GM20431 (cell line): Measurements from ENCODE around the gene TMEM238.
"Not testable (repeated sequence)": the region's sequence is repeated elsewhere in the genome, so short reads cannot be mapped to it uniquely, and the experiment has no call there.

Source experiments
- in situ Hi-C: fragments of 300-500 bp; cut with MseI, MboI; formaldehyde crosslinking; loops from one replicate; pipeline ENCODE4 v1.15.0; 2020; ENCODE audit warnings: low sequenced_read_pairs; ENCODE audit not compliant: unreplicated experiment

Gene TMEM238

GRCh38 chr19:55345101-55345817, 38.8 kb downstream of the TMEM238 start:
- in situ Hi-C loops = no loop called here

DNA sequence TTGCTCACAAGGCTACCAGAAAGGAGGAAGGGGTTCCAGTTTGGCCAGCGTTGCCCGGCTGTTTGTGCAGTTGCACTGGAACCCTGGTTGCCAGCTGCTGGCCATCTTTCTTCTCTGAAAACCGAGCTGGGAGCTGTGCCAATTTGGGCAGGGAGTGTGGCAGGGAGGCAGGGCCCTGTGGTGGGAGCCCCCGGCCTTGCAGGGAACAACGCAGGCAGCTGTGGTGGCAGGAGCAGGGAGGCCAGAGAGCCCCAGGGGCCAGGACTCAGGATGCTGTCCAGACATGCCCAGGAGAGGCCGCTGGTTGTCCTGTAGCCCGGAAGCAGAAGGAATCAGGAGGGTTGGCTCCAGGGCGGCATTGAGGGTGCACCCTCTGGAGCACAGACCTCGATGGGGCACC, 39.6 kb downstream of the TMEM238 start:
- in situ Hi-C loops = no loop called here

- in situ Hi-C loops = no loop called here
These were observed 42.2 kb downstream of the TMEM238 start for GRCh38 chr19:55341595-55342531.

- in situ Hi-C loops = no loop called here
These were observed 42.9 kb downstream of the TMEM238 start for GRCh38 chr19:55341171-55341588.

DNA sequence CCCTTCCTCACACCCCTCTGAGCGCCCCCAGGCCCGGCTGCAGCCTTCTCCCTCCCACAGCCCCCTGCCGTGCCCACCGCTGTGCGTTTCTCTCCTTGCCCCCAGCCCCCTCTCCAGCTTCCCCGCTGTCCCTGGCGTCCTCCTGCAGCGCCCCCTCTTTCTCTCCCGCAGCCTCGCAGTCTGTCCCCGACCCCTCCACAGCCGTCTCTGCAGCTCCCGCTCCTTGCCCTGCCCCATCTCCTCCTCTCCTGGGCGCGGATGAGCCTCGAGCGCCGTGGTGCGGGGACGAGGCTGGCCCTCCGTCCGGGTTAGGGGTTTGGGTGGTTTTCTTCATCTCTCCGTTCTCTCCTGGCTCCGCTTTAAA, 43.3 kb downstream of the TMEM238 start:
- in situ Hi-C loops = no loop called here

DNA sequence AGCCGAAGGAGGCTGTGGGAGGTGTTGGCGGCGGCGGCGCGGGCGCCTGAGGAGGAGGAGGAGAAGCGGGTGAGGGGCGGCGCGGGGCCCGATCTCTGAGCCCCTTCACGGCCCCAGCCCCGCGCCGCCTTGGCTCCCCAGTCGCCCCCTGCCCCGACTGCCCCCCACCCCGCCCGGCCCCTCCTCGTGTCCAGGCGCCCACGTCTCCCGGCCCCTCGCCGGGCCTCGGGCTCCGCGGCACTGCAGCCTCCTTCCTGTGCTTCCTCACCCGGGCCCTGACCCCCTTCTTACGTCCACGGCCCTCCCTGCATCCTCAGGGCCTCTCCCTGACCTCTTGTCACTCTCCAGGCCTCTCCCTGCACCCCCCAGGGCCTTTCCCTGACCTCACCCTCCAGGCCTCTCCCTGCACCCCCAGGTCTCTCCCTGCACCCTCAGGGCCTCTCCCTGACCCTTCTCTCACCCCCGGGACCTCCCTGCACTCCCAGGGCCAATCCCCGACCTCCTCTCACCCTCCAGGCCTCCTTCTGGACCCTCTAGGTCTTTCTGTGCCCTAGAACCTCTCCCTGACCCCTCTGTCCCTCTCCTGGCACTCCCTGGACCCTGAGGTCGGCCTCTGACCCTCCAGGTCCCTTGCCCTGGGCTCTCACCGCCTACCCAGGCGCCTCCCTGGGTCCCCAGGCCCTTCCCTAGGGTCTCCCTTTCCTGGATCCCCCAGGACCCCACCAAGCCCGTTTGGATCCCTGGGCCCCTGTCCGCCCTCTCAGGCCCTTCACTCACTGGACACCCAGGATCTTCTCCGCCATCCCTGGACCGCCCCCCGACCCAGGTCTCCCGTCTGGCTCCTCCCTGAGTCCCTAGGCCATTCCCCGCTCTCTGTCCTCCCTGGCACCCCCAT, 44.0 kb downstream of the TMEM238 start:
- in situ Hi-C loops = no loop called here

DNA sequence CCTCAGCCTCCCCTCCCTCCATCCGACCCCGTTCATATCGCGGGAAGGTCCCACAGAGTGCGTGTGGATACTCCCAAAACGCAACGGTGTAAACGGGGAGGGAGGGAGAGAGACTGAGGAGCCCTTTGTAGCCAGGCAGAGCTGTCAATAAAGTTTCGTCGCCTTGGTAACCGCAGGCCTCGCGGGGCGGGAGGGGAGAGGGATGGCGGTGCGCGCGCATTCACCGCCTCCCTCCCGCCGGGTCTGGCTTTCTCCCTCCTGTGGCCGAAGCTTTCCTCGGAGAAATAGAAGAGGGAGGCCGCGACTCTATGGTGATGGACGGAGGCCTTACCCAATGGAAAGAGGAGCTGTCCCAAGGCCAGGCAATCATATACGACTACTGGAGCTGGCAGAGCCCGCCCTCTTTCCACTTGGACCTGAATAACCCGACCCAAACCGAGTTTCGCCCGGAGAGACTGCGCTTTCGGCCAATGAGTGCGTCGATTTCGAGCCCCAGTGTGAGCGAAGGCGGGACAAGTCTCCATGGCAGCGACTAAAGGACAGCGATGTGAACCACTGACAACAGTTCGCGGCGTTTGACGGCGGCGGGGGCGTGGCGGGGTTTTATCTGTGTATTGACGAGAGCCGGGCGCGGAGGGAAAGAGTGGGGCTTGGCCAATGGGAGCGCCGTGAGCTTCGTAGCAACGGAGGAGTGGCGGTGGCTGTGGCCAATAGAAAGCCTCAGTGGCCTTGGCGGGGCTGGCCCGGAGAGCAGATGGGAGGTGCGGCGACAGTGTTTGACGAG, 44.8 kb downstream of the TMEM238 start, which contains the start of gene KMT5C:
KMT5C (plus strand) TSS at position 772 of the 784 bp plus-strand sequence. CDS start 2,061 bp downstream, outside the sequence.
- in situ Hi-C loops = no loop called here

DNA sequence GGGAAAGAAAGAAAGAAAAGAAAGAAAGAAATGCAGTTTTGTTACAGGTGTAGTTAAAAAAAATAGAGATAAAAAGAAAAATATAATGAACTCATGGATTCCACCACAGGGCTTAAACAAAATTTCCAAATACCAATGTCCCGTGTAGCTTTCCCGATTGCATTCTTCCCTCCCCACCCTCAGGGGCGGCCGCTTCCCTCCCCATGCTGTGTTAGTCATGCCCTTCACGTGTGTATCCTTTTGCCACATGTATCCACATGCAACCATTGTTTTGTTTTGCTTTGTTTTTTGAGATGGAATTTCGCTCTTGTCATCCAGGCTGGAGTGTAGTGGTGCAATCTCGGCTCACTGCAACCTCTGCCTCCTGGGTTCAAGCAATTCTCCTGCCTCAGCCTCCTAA, 48.0 kb downstream of the TMEM238 start:
- in situ Hi-C loops = no loop called here

DNA sequence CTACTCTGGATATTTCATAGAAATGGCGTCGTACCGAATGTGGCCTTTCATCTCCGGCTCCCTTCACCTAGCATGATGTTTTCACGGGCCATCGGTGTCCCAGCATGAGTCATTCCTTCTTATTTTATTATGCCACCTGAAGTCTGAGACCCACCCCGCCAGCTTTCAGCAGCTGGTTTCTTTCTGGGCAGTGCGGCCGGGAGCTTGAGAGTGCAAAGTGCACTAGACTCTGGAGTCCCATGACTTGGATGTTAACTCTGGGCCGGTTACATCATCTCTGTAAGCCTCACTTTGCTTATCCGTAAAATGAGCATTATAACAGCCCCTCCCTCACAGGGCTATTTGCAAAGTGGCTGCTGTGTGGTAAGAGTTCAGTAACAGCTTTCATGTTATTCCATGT, 50.2 kb downstream of the TMEM238 start:
- in situ Hi-C loops = no loop called here

DNA sequence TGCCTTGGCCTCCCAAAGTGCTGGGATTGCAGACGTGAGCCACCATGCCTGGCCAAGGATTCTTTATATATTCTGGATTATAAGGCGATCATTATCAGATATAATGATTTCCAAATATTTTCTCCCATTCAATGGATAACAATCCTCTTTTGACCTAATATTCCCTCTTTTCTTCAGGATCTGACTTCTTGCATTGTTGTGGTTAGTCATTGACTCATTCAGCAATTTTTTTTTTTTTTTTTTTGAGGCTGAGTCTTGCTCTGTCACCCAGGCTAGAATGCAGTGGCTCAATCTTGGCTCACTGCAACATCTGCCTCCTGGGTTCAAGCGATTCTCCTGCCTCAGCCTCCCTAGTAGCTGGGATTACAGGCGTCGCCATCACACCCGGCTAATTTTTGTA, 54.3 kb downstream of the TMEM238 start:
- in situ Hi-C loops = not testable (repeated sequence)
